ENCODE data around the gene GUCY1B1.

DNA sequence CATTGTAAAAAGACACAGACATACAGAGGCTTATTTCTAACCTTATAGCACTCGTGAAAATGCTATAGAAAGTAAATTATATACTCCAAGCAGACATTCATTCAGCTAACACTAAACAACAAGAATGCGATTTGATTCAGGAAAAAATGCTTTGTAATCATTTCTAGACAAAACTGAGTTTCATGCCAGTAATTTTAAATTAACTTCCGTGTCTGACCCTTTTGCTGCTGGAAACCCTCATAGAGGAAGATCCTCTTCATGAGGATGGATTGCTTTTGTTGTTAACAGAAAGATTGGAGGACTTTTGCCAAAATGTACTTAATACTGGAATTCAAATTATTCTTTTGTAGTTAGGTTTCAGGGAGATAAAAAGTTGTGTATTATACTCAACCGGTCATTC is 48.9 kb upstream of the GUCY1B1 start:
- TF ChIP-seq CTCF (IDR thresholded peaks at IDR 0.05; ENCODE audit: borderline replicate concordance, extremely low read depth, low read length, poor library complexity, severe bottlenecking) (no peak), EZH2 (IDR thresholded peaks at IDR 0.05; ENCODE audit: borderline replicate concordance, low read depth, low read length, severe bottlenecking) (no peak)
